Gastroesophageal sphincter (tissue), 4 donors: ENCODE measurements around the gene MEGF11. TPM values are rescaled to one million over a fixed set of nuclear protein-coding genes. Genes with fewer than 3 reads are reported as not detected.

Experiments
- ATAC-seq: fragments of 150-250 bp; one replicate; pipeline ENCODE4 v1.9.1; 2016; ENCODE audit warnings: mild to moderate bottlenecking, moderate library complexity
- H3K27ac ChIP-seq, 4 donors: fragments of 200-600 bp; sonication (generic) in 3 of 4; 1 replicate in 3 of 4; 2 replicates in 1 of 4; pipeline ENCODE4 v1.5.1; 2016 to 2019
- H3K27me3 ChIP-seq: fragments of 200-600 bp; sonication (generic); one replicate; pipeline ENCODE4 v1.5.1; 2019
- H3K36me3 ChIP-seq, 2 donors: fragments of 200-600 bp; sonication (generic); one replicate each; pipeline ENCODE4 v1.5.1; 2019; ENCODE audit warnings: control low read depth in 1 of 2
- H3K4me1 ChIP-seq, 3 donors: fragments of 200-600 bp; sonication (generic); 1 replicate in 2 of 3; 2 replicates in 1 of 3; pipeline ENCODE4 v1.5.1; 2016 to 2019; ENCODE audit warnings: control low read depth in 2 of 3
- H3K4me3 ChIP-seq, 2 donors: fragments of 200-600 bp; sonication (generic); one replicate each; pipeline ENCODE4 v1.5.1; 2019; ENCODE audit warnings: mild to moderate bottlenecking in 1 of 2, moderate library complexity in 1 of 2
- H3K9me3 ChIP-seq, 3 donors: fragments of 200-600 bp; sonication (generic); one replicate each; pipeline ENCODE4 v1.5.1; 2017 to 2019; ENCODE audit warnings: control low read depth in 2 of 3
- CTCF ChIP-seq, 4 experiments: fragments of 200-600 bp in 2 of 4; fragments of 450-650 bp in 2 of 4; sonication (generic) in 1 of 4; IDR thresholded peaks; one replicate each; pipeline ENCODE4 v1.5.1; 2017 to 2019; ENCODE audit warnings: antibody characterized with exemption in 4 of 4, mild to moderate bottlenecking in 2 of 4, moderate library complexity in 2 of 4
- EP300 ChIP-seq: sonication (generic); formaldehyde crosslinking; IDR thresholded peaks from one replicate; pipeline ENCODE4 v1.6.1; 2017; ENCODE audit warnings: antibody characterized with exemption, mild to moderate bottlenecking
- POLR2A ChIP-seq, 2 donors: fragments of 450-650 bp; IDR thresholded peaks; one replicate each; pipeline ENCODE4 v1.6.1; 2017; ENCODE audit warnings: antibody characterized with exemption in 2 of 2, mild to moderate bottlenecking in 2 of 2, moderate library complexity in 1 of 2
- POLR2AphosphoS5 ChIP-seq: sonication (generic); formaldehyde crosslinking; IDR thresholded peaks from one replicate; pipeline ENCODE4 v1.6.1; 2017; ENCODE audit warnings: antibody characterized with exemption
- WGBS, 2 donors: methylation state at CpG; one replicate each; pipeline ENCODE4 v1.1.5; 2018; ENCODE audit warnings: low coverage in 1 of 2; 5-methylcytosine and 5-hydroxymethylcytosine counted together
- total RNA-seq, 4 donors: library from RNA; depleted of rRNA; stranded (reverse); fragments of >200 nt; gene quantifications; one replicate each; pipeline ENCODE4 v1.1.0, GENCODE V29; 2016

Gene MEGF11
- total RNA-seq, 4 donors from 2014 or later: 0.08 TPM; not detected in 3

DNA sequence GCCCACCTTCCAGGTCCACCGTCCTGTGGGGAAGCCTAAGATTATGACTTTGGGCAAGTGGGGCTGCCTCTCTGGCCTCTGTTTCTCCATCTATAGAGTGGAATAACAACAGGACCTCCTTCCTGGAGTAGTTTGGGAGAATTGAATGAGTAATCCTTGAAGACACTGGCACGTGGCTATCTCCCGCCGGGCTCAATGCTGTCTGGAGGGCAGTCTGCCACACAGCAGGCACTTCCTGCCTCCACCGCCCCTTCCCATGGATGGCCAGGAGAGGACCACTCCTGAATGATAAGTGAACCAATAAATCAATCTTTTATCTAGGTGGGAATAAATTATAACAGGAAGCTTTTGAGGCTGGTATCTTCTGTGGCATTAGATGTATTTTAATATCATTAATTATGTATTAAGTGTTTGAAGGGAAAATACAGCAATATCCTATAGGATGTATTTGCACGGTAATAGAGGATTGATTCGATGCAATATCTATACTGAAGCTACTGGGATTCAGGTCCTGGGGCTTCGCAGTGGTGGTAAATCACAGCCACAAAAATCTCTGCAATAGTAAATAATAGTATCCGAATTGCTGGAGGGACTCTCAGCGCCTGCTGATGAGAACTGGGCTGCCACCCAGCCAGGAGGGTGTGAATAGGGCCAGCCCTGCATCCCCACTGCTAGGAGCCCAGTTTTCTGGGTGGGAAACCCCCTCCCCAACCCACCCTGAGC is 15.9 kb downstream of the MEGF11 start:
- H3K4me3 ChIP-seq: no peak overlapping the region
- no peaks in the 10 kb centered on the region for H3K9me3 ChIP-seq
- no peak for TF ChIP-seq CTCF (IDR thresholded peaks at IDR 0.05)
- TF ChIP-seq POLR2A (IDR thresholded peaks at IDR 0.05): no peak
- no peak for TF ChIP-seq POLR2AphosphoS5
- TF ChIP-seq EP300: no peak
- no peak overlapping the region for H3K27ac ChIP-seq
- peaks cover 41% of the 10 kb centered on the region for H3K27me3 ChIP-seq
- WGBS, 2 donors: 55 to 63% methylated on average over 6 to 8 of the region's 10 CpGs
- no peaks in the 10 kb centered on the region for H3K36me3 ChIP-seq
- no peak for ATAC-seq
- no peaks in the 10 kb centered on the region for H3K4me1 ChIP-seq

GRCh38 chr15:66236806-66237375 is 16.7 kb downstream of the MEGF11 start:
- no peak for TF ChIP-seq POLR2AphosphoS5
- no peak for TF ChIP-seq EP300
- no peak for TF ChIP-seq CTCF (IDR thresholded peaks at IDR 0.05)
- TF ChIP-seq POLR2A (IDR thresholded peaks at IDR 0.05): no peak
- WGBS, 2 donors: 60 to 69% methylated on average over 1 to 9 of the region's 12 CpGs

GRCh38 chr15:66235866-66236265 is 17.7 kb downstream of the MEGF11 start:
- no peak overlapping the region for H3K4me3 ChIP-seq
- H3K36me3 ChIP-seq: no peaks in the 10 kb centered on the region
- H3K27ac ChIP-seq: no peak overlapping the region
- no peaks in the 10 kb centered on the region for H3K9me3 ChIP-seq
- peaks cover 34% of the 10 kb centered on the region for H3K27me3 ChIP-seq
- WGBS, 2 donors: 50 to 80% methylated on average over 1 of the region's 2 CpGs
- TF ChIP-seq CTCF (IDR thresholded peaks at IDR 0.05) (no peak), POLR2AphosphoS5 (no peak), POLR2A (IDR thresholded peaks at IDR 0.05) (no peak)
- H3K4me1 ChIP-seq: no peaks in the 10 kb centered on the region
- ATAC-seq: no peak

More at GRCh38 chr15:66236806-66237375, 16.7 kb downstream of the MEGF11 start:
- Histone ChIP-seq H3K27me3 (peaks cover 41% of the 10 kb centered on the region), H3K4me1 (no peaks in the 10 kb centered on the region), H3K4me3 (no peak overlapping the region), H3K9me3 (no peaks in the 10 kb centered on the region), H3K36me3 (no peaks in the 10 kb centered on the region), H3K27ac (no peak overlapping the region)
- ATAC-seq: no peak

GRCh38 chr15:66234798-66235197 is 18.8 kb downstream of the MEGF11 start:
- no peaks in the 10 kb centered on the region for H3K4me1 ChIP-seq
- no peak overlapping the region for H3K27ac ChIP-seq
- no peak for ATAC-seq
- TF ChIP-seq POLR2A (IDR thresholded peaks at IDR 0.05): no peak
- TF ChIP-seq POLR2AphosphoS5: no peak
- no peak for TF ChIP-seq CTCF (IDR thresholded peaks at IDR 0.05)
- no peak for TF ChIP-seq EP300
- H3K4me3 ChIP-seq: no peak overlapping the region
- 57 to 58% methylated on average over 4 to 8 of the region's 9 CpGs for WGBS, 2 donors
- H3K9me3 ChIP-seq: no peaks in the 10 kb centered on the region
- H3K27me3 ChIP-seq: peaks cover 34% of the 10 kb centered on the region
- no peaks in the 10 kb centered on the region for H3K36me3 ChIP-seq
